EH (cell line): ENCODE data around the gene GNAI1.

Experiments
- DNase-seq: peaks from one replicate; pipeline ENCODE4 v3.0.0-alpha.2; 2015; ENCODE audit warnings: low read depth

GNAI1 gene

DNA sequence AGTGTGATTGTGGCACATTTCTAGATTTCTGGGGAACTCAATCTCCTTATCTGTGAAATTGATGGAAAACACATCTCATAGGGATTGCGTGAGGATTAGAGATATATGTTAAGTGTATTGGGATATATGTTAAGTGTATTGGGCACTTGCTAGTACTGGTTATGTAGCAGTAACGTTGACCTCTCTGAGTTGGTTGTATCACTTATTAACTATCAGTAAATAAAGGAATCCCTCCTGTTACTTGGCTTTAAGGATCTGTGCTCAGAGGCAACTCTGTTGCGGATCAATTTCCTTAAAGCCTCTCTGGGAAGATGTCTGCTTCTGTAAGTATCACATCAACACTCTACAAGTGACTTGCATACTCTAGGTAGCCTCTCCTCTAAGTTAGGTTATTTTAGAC, 25.2 kb downstream of the GNAI1 start:
- DNase-seq = no peak

- no peak for DNase-seq
Measured at GRCh38 chr7:80161466-80161865, 26.8 kb downstream of the GNAI1 start.

- no peak for DNase-seq
Measured at GRCh38 chr7:80165177-80165576, 30.5 kb downstream of the GNAI1 start.

DNA sequence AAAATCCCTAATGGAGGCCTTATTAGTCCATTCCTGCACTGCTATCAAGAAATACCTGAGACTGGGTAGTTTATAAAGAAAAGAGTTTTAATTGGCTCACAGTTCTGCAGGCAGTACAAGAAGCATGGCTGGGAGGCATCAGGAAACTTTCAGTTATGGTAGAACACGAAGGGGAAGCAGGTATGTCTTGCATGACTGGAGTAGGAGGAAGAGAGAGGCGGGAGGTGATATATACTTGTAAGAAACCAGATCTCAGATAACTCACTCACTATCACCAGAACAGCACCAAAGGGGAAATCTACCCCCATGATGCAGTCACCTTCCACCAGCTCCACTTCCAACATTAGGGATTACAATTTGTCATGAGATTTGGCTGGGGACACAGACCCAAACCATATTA, 35.8 kb downstream of the GNAI1 start:
- no peak for DNase-seq

DNA sequence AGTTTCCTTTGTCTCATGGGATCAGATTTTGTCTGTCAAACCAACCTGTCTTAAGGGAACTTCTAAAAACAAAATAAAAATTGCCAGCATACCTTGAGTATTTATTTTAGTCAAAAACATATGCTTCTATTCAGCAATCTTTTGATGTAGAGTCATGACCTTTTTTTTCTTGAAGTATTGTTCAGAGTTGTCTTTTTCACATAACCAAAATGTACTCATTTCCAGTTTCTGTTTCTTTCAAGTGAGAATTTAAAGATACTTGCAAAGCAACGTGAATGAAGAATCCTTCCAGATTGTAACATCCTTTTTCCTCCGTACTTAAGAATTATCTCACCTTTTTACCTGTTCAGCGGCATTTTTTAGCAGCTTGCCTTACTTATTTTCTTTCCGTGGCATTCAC, 37.8 kb downstream of the GNAI1 start:
- DNase-seq = no peak

DNA sequence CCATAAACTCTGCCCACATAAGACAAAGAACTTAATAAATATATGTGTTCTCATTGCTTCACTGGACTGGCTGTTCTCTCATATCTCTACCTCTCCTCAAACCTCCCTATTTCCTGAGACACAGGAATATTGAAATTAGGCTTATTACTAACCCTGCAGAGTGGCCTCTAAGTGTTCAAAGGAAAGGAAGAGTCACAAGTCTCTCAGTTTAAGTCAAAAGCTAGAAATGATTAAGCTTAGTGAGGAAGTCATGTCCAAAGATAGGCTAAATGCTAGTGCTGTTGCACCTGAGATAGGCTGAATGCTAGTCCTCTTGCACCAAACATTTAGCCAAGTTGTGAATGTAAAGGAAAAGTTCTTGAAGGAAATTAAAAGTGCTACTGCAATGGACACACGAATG, 41.1 kb downstream of the GNAI1 start:
- DNase-seq = no peak

DNA sequence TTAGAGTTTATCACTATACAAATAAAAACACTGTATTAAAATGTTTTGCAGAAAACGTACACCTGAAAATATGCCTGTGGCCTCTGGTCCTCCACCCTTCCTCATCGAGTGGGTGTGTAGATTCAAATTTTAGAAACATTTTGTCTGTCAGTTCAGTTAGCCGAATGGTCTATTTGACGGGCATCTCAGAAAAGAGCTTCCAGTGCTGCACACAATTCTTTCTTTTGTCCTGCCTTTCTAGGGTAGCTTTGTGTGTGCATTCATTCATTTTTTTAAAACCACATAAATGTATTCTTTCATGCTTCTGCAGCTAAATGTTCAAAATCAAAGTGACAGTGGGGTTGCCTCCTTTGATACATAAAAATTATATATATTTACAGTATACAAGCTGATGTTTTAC, 46.8 kb downstream of the GNAI1 start:
- no peak for DNase-seq

- DNase-seq = peak; percentile 28
Measured at GRCh38 chr7:80182630-80183276, 48.1 kb downstream of the GNAI1 start.

DNA sequence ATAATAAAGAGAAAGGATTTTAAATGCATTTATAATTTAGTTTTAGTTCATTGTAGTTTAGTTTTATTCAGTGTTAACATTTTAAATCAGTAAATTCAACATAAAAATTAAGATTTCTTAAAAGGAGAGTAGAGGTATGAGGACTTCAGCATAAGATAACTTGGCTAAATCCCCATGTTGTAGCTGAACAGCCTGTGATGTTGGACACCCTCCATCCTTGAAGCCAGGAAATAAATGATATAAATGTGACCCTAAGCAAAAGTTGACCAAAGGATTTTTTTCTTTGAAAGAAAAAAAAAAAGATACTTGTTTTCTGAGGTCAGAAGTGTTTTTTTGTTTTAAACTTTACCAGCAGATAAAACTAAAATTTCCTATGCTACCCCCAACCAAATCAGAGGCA, 48.7 kb downstream of the GNAI1 start:
- DNase-seq = no peak

DNA sequence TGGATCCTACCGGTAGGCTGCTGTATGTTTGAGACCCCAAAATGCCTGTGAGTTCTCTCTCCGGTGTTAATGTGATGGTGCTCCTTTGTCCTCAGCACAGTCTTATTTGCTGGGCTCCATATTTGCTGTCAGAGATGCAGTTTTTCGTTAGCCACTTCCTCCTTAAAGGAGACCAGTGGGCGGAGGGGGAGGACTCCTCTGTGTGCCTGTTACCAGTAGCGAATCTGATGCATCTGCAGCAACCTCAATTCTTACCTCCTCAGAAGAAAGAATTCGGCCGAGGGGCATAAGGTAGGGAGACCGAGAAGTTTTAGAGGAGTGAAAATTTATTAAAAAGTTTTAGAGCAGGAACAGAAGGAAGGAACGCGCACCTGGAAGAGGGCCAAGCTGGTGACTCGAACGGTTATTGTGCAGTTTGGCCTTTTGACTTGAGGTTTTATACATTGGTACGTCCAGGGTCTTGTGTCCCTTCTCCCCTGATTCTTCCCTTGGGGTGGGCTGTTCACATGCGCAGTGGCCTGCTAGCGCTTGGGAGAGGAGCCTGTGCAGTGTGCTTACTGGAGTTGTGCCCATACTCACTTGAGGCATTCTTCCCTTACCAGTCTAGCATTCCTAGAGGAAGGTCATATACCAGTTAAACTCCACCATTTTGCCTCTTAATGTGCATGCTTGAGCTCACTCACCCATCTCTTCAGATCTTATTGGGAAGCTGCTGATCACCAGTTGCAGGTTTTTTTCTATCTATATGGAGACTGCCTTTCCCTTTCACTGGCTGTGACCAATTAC, 49.5 kb downstream of the GNAI1 start:
- no peak for DNase-seq

GRCh38 chr7:80184693-80185092, 50.1 kb downstream of the GNAI1 start:
- DNase-seq = no peak

- no peak for DNase-seq
Measured at GRCh38 chr7:80185571-80185970, 50.9 kb downstream of the GNAI1 start.

DNA sequence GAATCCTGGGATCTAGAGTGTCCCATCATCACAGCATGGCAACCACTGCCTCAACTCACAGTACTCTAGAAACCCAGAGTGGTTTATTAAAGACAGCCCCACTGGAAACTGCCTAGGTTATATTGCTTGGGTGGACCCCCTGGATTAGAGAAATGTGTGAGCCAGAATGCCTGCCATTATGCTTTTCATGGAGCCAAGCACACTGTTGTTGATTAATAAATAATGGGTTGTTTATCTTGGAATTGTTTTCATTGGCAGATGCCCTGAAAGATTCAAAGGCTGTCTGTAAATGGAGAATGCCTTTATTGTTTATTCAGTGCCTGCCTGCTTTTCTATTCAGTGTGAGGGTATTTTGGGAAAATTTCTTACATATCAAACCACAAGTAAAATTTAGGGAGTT, 52.1 kb downstream of the GNAI1 start:
- DNase-seq = peak; percentile 32

DNA sequence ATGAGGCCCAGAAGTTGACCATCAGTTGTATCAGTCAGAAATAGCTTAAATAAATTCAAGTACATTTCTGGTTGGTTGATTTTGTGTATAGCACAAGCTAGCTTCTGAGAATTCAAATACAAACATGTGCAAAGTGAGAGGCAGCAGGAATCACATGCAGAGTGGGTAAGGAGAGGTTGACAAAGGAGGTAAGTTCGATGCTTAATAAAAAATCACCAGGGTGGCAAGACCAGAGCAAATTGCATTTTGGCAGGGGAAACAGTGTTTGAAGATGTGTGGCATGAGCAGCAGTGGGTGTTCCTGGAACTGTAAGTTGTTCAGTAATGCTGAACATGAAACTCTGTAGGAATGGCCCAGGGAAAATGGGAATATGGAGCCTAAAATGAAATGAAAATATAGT, 52.6 kb downstream of the GNAI1 start:
- DNase-seq = no peak

DNA sequence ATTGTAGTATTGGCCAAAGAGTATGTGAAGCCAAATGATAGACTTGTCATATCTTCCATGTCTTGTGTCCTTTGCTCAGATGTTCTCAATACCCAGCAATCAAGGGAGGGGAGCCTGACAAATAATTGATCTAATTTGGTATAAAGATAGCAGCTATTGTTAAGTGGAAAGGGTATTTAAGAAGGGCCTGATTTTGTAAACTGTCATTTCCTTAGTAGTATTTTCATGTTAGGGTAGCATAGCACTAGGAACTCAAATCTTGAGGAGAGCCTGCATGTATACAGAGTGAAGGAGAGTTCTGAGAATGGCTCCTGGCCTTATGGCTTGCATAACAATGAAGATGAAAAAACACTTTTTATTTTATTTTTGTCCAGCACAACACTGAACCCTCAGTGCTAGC, 53.1 kb downstream of the GNAI1 start:
- DNase-seq = no peak

- no peak for DNase-seq
Measured at GRCh38 chr7:80189638-80190037, 55.0 kb downstream of the GNAI1 start.

DNA sequence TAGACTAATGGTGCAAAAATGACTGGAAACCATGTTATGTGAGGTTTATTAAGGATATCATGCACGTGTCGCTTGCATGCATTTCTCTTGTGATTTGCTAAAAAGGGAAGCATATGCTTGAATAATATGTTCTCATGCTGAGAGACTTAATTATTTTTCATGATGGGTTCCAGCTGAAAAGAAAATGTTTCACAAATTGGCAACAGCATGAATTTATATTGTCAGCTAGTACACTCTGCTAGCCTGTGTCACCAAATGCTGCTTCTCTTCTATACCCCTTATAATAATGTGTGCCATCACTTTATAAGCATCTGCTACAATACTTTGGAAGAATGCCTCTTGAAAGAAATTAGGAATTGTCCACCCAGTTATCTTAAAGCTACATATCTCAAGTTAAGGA, 63.0 kb downstream of the GNAI1 start:
- DNase-seq = no peak

- no peak for DNase-seq
Measured at GRCh38 chr7:80199051-80199450, 64.4 kb downstream of the GNAI1 start.

DNA sequence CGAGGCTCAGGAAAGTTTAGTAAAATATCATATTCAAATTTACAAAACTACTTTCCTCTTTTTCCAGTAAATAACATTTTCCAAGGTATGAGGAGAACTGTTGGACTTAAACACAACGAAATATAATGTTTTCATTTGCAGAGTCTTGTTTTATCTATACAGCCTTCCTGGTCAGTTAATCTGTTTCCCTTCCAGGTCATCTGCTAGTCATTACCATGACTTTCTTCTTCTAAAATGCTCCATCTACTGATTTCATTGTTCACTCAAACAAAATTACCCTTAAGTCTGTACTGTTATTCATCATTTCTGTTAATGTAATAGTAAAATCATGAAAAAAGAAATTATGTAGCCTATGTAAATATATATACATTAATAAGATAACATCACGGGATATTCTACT, 69.8 kb downstream of the GNAI1 start:
- DNase-seq = no peak

DNA sequence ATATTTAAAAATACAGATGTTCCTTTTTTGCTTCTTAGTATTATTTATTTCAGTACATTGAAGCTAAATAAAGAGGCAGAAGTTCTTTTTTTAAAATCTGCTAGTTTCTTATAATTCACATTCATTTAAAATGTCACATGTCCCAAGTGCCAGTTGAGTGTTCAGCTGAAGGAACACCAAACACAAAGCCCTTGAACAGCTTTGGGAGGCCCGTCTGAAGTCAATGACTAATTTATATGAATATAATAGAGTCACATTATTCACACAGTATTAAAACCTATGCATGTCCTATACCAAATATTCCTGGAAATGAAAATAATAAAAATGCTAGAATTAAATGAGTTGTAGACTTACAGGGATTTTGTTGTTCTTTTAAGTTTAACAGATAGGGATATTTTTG, 70.3 kb downstream of the GNAI1 start:
- DNase-seq = no peak

DNA sequence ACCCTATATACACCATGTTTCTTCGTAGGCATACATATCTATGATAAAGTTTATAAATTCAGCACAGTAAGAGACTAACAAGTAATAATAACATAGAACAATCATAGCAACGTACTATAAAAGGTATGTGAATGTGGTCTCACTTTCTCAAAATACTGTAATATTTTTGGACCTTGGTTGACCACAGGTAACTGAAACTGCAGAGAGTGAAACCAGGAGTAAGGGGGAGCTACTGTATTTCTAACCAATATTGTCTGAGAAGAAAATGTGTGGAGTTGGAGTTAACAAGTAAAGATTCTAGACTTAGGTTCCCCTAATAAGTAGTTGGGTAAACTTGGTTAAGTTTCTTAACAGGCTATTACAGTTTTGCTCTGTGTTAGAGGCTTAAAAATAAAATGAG, 72.1 kb downstream of the GNAI1 start:
- no peak for DNase-seq

GRCh38 chr7:80207501-80207900, 72.9 kb downstream of the GNAI1 start:
- DNase-seq = peak; percentile 28

DNA sequence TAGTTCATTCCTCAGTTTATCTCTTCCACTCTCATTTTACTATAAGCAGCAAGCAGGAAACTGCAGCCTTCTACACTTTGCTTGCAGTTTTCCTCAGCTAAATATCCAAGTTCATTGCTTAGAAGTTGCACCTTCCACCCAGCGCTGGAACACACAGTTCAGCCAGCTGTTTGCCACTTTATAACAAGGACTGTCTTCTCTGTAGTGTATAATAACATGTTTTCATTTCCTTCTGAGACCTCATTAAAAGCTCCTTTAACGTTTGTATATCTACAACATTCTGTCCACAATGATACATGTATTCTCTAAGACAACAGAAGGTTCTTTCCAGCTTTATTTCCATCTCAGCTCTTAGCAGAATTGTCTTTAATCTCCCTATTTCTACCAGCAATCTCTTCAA, 74.1 kb downstream of the GNAI1 start:
- no peak for DNase-seq

GRCh38 chr7:80210400-80210799, 75.8 kb downstream of the GNAI1 start:
- no peak for DNase-seq
